ENCODE measurements around the gene NAP1L1. TPM values are rescaled to one million over a fixed set of nuclear protein-coding genes. Genes with fewer than 3 reads are reported as not detected.

Gene NAP1L1
- total RNA-seq, 1 donor, result 203 TPM

Other genes with a start within 250 kb of the NAP1L1 start
- gene PHLDA1, start 52.9 kb downstream of the NAP1L1 start, total RNA-seq, result 111 and 136 TPM in 2 replicates

All from osteoblast (primary cell).